ENCODE measurements around the gene CDH11.

CDH11 gene

GRCh38 chr16:64973171-64973570 lies 148.7 kb downstream of the CDH11 start:
- no peak for DNase-seq

GRCh38 chr16:64971171-64971570 lies 150.7 kb downstream of the CDH11 start:
- no peak for DNase-seq

- DNase-seq, result no peak
Observed at GRCh38 chr16:64969221-64969620, 152.6 kb downstream of the CDH11 start.

- DNase-seq, result no peak
Observed at GRCh38 chr16:64968539-64968938, 153.3 kb downstream of the CDH11 start.

GRCh38 chr16:64964126-64964540 lies 157.7 kb downstream of the CDH11 start:
- DNase-seq, result no peak

- no peak for DNase-seq
Observed at GRCh38 chr16:64962786-64963185, 159.1 kb downstream of the CDH11 start.

GRCh38 chr16:64957246-64957645 lies 164.6 kb downstream of the CDH11 start:
- no peak for DNase-seq

- DNase-seq, result no peak
Observed at GRCh38 chr16:64952177-64952576, 169.7 kb downstream of the CDH11 start.

GRCh38 chr16:64951193-64951592 lies 170.7 kb downstream of the CDH11 start:
- DNase-seq, result no peak

GRCh38 chr16:64950731-64951130 lies 171.1 kb downstream of the CDH11 start:
- no peak for DNase-seq

- DNase-seq, result no peak
Observed at GRCh38 chr16:64950262-64950661, 171.6 kb downstream of the CDH11 start.

GRCh38 chr16:64948056-64948455 lies 173.8 kb downstream of the CDH11 start:
- DNase-seq, result no peak

GRCh38 chr16:64947651-64948050 lies 174.2 kb downstream of the CDH11 start:
- no peak for DNase-seq

GRCh38 chr16:64933885-64934284 lies 188.0 kb downstream of the CDH11 start:
- DNase-seq, result no peak

- DNase-seq, result no peak
Observed at GRCh38 chr16:64926476-64926875, 195.4 kb downstream of the CDH11 start.

- DNase-seq, result no peak
Observed at GRCh38 chr16:64925166-64925565, 196.7 kb downstream of the CDH11 start.

- no peak for DNase-seq
Observed at GRCh38 chr16:64924086-64924485, 197.8 kb downstream of the CDH11 start.

- no peak for DNase-seq
Observed at GRCh38 chr16:64919929-64920607, 201.8 kb downstream of the CDH11 start.

GRCh38 chr16:64919141-64919540 lies 202.7 kb downstream of the CDH11 start:
- no peak for DNase-seq

GRCh38 chr16:64916051-64916450 lies 205.8 kb downstream of the CDH11 start:
- DNase-seq, result no peak

- peak; percentile 61 for DNase-seq
Observed at GRCh38 chr16:64910356-64910755, 211.5 kb downstream of the CDH11 start.

- DNase-seq, result no peak
Observed at GRCh38 chr16:64907844-64908243, 214.0 kb downstream of the CDH11 start.

GRCh38 chr16:64903770-64904169 lies 218.1 kb downstream of the CDH11 start:
- no peak for DNase-seq

- no peak for DNase-seq
Observed at GRCh38 chr16:64900517-64900916, 221.3 kb downstream of the CDH11 start.

GRCh38 chr16:64900019-64900418 lies 221.8 kb downstream of the CDH11 start:
- no peak for DNase-seq

Measured in DMS153 (cell line).